Renal cortical epithelial cell (primary cell): Measurements from ENCODE around the gene ARHGAP36. TPM values are rescaled to one million over a fixed set of nuclear protein-coding genes. Genes with fewer than 3 reads are reported as not detected.

Experiments
- DNase-seq: peaks from one replicate; pipeline ENCODE4 v3.0.0-alpha.2; 2011; ENCODE audit warnings: low read depth
- total RNA-seq: library from RNA; depleted of rRNA; stranded (reverse); fragments of >200 nt; gene quantifications from 2 replicates; pipeline ENCODE4 v1.2.3, GENCODE V29; 2014

Gene ARHGAP36
- total RNA-seq, 1 donor from 2014 or later = 0.15 TPM

- DNase-seq = no peak
Measured at GRCh38 chrX:131072871-131073571, 14.9 kb downstream of the ARHGAP36 start.

- no peak for DNase-seq
Measured at GRCh38 chrX:131073607-131074006, 15.5 kb downstream of the ARHGAP36 start.

- no peak for DNase-seq
Measured at GRCh38 chrX:131081772-131082740, 23.9 kb downstream of the ARHGAP36 start.

GRCh38 chrX:131083510-131084142 is 25.5 kb downstream of the ARHGAP36 start:
- no peak for DNase-seq

GRCh38 chrX:131084145-131084544 is 26.0 kb downstream of the ARHGAP36 start:
- no peak for DNase-seq

- DNase-seq = no peak
Measured at GRCh38 chrX:131136776-131137175, 78.6 kb downstream of the ARHGAP36 start.

- no peak for DNase-seq
Measured at GRCh38 chrX:131139072-131139471, 80.9 kb downstream of the ARHGAP36 start.

Other genes starting within 250 kb of the ARHGAP36 start
- gene ENOX2, start 155.1 kb upstream of the ARHGAP36 start, total RNA-seq = 15.1 and 15.5 TPM in 2 replicates
- 0.70 and 1.2 TPM in 2 replicates for gene IGSF1, start 231.0 kb downstream of the ARHGAP36 start, total RNA-seq